ENCODE results near the gene PLIN4.

PLIN4 gene

GRCh38 chr19:4508698-4509097 is 9.6 kb downstream of the PLIN4 start:
- no peak for DNase-seq (ENCODE audit: low read depth in 1 of 2, low spot score in 1 of 2)
- TF ChIP-seq REST (IDR thresholded peaks at IDR 0.05; ENCODE audit: insufficient replicate concordance, low read depth) (no peak), GABPA (IDR thresholded peaks at IDR 0.05; ENCODE audit: low read depth) (no peak), SPI1 (IDR thresholded peaks at IDR 0.05; ENCODE audit: borderline replicate concordance, low read depth) (no peak), POLR2AphosphoS5 (IDR thresholded peaks at IDR 0.05; ENCODE audit: low read depth) (no peak)
- TF ChIP-seq, protein P1, sequence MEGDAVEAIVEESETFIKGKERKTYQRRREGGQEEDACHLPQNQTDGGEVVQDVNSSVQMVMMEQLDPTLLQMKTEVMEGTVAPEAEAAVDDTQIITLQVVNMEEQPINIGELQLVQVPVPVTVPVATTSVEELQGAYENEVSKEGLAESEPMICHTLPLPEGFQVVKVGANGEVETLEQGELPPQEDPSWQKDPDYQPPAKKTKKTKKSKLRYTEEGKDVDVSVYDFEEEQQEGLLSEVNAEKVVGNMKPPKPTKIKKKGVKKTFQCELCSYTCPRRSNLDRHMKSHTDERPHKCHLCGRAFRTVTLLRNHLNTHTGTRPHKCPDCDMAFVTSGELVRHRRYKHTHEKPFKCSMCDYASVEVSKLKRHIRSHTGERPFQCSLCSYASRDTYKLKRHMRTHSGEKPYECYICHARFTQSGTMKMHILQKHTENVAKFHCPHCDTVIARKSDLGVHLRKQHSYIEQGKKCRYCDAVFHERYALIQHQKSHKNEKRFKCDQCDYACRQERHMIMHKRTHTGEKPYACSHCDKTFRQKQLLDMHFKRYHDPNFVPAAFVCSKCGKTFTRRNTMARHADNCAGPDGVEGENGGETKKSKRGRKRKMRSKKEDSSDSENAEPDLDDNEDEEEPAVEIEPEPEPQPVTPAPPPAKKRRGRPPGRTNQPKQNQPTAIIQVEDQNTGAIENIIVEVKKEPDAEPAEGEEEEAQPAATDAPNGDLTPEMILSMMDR (IDR thresholded peaks at IDR 0.05; ENCODE audit: insufficient read depth, low read length) = no peak
- Histone ChIP-seq H3K27me3 (ENCODE audit: insufficient read depth, poor library complexity, severe bottlenecking) (no peaks in the 10 kb centered on the region), H3K4me3 (replicated peaks; ENCODE audit: insufficient read depth, low read length) (no peak overlapping the region), H3K27ac (replicated peaks) (no peak overlapping the region)

GRCh38 chr19:4507804-4508203 is 10.5 kb downstream of the PLIN4 start:
- no peak overlapping the region for H3K27ac ChIP-seq (replicated peaks)
- no peak for DNase-seq (ENCODE audit: low read depth in 1 of 2, low spot score in 1 of 2)
- no peaks in the 10 kb centered on the region for H3K27me3 ChIP-seq (ENCODE audit: insufficient read depth, poor library complexity, severe bottlenecking)
- no peak overlapping the region for H3K4me3 ChIP-seq (replicated peaks; ENCODE audit: insufficient read depth, low read length)
- TF ChIP-seq SPI1 (IDR thresholded peaks at IDR 0.05; ENCODE audit: borderline replicate concordance, low read depth) (no peak), GABPA (IDR thresholded peaks at IDR 0.05; ENCODE audit: low read depth) (no peak), REST (IDR thresholded peaks at IDR 0.05; ENCODE audit: insufficient replicate concordance, low read depth) (no peak), POLR2AphosphoS5 (IDR thresholded peaks at IDR 0.05; ENCODE audit: low read depth) (no peak)
- TF ChIP-seq, protein P1 (IDR thresholded peaks at IDR 0.05; ENCODE audit: insufficient read depth, low read length) = no peak

DNA sequence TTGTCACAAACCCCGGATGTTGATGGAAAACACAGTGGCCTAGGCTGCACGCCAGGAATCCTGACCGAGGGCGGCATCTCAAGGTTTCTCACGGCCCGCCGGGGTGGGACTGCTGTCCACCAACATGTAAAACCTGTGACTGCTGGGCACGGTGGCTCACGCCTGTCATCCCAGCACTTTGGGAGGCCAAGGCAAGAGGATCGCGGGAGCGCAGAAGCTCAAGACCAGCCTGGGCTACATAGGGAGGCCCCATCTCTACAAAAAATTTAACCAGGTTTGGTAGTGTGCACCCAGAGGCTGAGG is 11.2 kb downstream of the PLIN4 start:
- Histone ChIP-seq H3K27me3 (ENCODE audit: insufficient read depth, poor library complexity, severe bottlenecking) (no peaks in the 10 kb centered on the region), H3K27ac (replicated peaks) (no peak overlapping the region), H3K4me3 (replicated peaks; ENCODE audit: insufficient read depth, low read length) (no peak overlapping the region)
- no peak for DNase-seq (ENCODE audit: low read depth in 1 of 2, low spot score in 1 of 2)
- TF ChIP-seq POLR2AphosphoS5 (IDR thresholded peaks at IDR 0.05; ENCODE audit: low read depth) (no peak), GABPA (IDR thresholded peaks at IDR 0.05; ENCODE audit: low read depth) (no peak), SPI1 (IDR thresholded peaks at IDR 0.05; ENCODE audit: borderline replicate concordance, low read depth) (no peak), REST (IDR thresholded peaks at IDR 0.05; ENCODE audit: insufficient replicate concordance, low read depth) (no peak)
- TF ChIP-seq, protein P1 (IDR thresholded peaks at IDR 0.05; ENCODE audit: insufficient read depth, low read length) = no peak
